Subcutaneous abdominal adipose tissue (tissue), 5 donors: Measurements from ENCODE around the gene MEG3.

Experiments used
- H3K27ac ChIP-seq: one replicate; pipeline ENCODE4 v1.7.0; 2013; ENCODE audit warnings: low read depth, mild to moderate bottlenecking, inconsistent platforms, low read length, moderate library complexity
- H3K27me3 ChIP-seq, 5 donors: one replicate each; pipeline ENCODE4 v1.7.0; 2013; ENCODE audit warnings: low read length in 5 of 5, inconsistent platforms in 1 of 5; ENCODE audit not compliant: control insufficient read depth in 5 of 5, insufficient read depth in 4 of 5
- H3K36me3 ChIP-seq, 5 donors: one replicate each; pipeline ENCODE4 v1.7.0; 2013; ENCODE audit warnings: low read length in 5 of 5; ENCODE audit not compliant: control insufficient read depth in 5 of 5, insufficient read depth in 5 of 5
- H3K4me1 ChIP-seq, 5 donors: one replicate each; pipeline ENCODE4 v1.7.0; 2013; ENCODE audit warnings: low read length in 5 of 5, mild to moderate bottlenecking in 3 of 5, moderate library complexity in 1 of 5; ENCODE audit not compliant: control insufficient read depth in 5 of 5, insufficient read depth in 5 of 5
- H3K4me3 ChIP-seq, 5 donors: one replicate each; pipeline ENCODE4 v1.7.0; 2013; ENCODE audit warnings: low read length in 5 of 5, low read depth in 1 of 5
- H3K9ac ChIP-seq, 5 donors: one replicate each; pipeline ENCODE4 v1.7.0; 2013; ENCODE audit warnings: low read length in 5 of 5, mild to moderate bottlenecking in 4 of 5, moderate library complexity in 3 of 5
- H3K9me3 ChIP-seq, 5 donors: one replicate each; pipeline ENCODE4 v1.7.0; 2013; ENCODE audit warnings: low read length in 5 of 5; ENCODE audit not compliant: control insufficient read depth in 5 of 5
- donor health status: healthy.
- donor health status: healthy.
- donor health status: healthy.
- donor health status: healthy.
- donor health status: healthy.

MEG3 gene

DNA sequence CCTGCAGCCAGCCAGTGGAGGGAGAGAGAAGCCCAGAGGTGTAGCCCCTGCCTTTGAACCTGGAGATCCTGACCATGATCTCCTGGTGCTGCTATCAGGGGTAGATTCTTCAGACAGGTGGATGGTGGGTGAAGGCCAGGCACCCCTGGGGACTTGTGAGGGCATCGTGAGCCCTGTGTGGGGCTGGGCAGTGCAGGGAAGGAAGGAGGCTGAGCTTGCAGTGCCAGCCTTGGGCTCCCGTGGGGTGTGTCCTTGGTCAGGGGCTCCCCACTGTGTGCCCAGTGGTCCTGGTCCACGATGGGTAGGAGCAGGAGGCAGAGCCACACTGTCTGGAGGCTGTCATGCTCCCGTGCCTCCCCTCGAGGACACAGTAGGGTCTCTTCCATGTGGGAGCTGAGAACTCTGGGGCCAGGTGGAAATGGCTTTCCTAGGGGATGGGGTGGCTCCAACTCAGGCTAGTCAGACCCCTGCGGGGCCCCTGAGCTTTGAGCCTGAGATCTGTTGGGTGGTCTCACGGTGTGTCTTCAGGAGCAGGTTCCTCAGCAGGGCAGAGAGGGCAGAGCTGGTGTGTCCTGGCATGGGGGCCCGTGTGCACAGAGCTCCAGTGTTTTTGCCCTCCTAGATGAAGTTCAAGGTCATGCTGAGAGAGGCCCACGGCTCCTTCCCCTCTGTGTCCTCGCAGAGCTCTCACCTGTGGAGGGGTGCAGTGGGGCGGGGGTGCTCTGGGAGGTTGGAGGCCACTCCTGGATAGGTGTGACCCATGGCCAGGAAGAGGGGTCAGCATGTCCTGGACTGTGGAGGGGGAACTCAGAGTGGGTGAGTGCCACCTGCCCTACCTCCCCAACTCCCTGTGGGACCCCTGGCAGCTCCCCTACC, 52.6 kb downstream of the MEG3 start:
- Histone ChIP-seq H3K9me3 (peaks cover 0 to 22% (median 6%) of the 10 kb centered on the region in 5 donors), H3K27ac (no peak overlapping the region), H3K4me3 (no peak overlapping the region), H3K9ac (no peak overlapping the region), H3K36me3 (peaks cover 0 to under 1% (median 0%) of the 10 kb centered on the region in 5 donors), H3K27me3 (peaks cover 0 to 24% (median 11%) of the 10 kb centered on the region in 5 donors), H3K4me1 (no peaks in the 10 kb centered on the region)

DNA sequence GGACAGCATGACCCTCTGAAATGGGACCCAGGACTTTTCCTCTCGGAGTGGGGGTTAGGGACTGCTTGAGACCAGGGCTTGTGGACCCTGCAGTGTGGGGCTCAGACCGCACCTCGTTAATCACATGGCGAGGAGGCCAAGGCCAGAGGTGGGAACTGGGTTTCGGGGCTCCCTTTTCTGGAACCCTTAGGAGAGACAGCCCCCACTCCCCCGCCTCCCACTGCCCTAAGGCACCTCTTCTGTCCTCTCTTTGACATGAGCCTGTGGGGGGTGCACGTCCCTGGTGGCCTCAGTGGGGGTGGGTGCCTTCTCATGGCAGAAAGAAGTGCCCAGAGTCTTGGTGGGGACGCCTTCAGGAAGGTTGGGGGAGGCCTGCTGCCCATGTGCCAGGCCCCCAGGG, 53.3 kb downstream of the MEG3 start:
- Histone ChIP-seq H3K9ac (no peak overlapping the region), H3K36me3 (peaks cover 0 to 2% (median 2%) of the 10 kb centered on the region in 5 donors), H3K27ac (no peak overlapping the region), H3K4me1 (no peaks in the 10 kb centered on the region), H3K9me3 (peaks cover 0 to 22% (median 6%) of the 10 kb centered on the region in 5 donors), H3K27me3 (peaks cover 0 to 22% (median 11%) of the 10 kb centered on the region in 5 donors), H3K4me3 (no peak overlapping the region)

DNA sequence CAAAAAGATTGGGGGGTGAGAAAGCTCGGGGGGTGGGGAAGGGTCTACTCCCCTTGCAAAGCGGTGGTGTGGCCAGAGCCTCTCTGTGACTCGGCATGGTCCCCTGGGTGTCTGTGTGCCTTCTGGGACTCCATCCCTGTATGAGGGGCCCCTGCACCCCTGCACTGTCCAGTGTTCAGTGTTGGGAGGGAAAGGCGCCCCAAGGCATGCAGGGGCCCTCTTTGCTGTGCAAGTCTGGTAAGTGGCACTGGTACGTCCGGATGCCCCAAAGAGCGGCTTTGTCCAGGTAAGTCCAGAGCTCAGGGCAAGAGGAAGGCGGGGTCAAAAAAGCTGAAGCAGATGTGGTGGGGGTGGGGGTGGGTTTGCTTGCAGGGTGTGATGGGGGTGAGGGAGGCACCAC, 53.9 kb downstream of the MEG3 start:
- H3K27me3 ChIP-seq = peaks cover 0 to 17% (median 10%) of the 10 kb centered on the region in 5 donors
- no peak overlapping the region for H3K27ac ChIP-seq
- no peak overlapping the region for H3K4me3 ChIP-seq
- no peak overlapping the region for H3K9ac ChIP-seq
- peaks cover 0 to 2% (median 2%) of the 10 kb centered on the region in 5 donors for H3K36me3 ChIP-seq
- peaks cover 0 to 22% (median 6%) of the 10 kb centered on the region in 5 donors for H3K9me3 ChIP-seq
- H3K4me1 ChIP-seq = no peaks in the 10 kb centered on the region

DNA sequence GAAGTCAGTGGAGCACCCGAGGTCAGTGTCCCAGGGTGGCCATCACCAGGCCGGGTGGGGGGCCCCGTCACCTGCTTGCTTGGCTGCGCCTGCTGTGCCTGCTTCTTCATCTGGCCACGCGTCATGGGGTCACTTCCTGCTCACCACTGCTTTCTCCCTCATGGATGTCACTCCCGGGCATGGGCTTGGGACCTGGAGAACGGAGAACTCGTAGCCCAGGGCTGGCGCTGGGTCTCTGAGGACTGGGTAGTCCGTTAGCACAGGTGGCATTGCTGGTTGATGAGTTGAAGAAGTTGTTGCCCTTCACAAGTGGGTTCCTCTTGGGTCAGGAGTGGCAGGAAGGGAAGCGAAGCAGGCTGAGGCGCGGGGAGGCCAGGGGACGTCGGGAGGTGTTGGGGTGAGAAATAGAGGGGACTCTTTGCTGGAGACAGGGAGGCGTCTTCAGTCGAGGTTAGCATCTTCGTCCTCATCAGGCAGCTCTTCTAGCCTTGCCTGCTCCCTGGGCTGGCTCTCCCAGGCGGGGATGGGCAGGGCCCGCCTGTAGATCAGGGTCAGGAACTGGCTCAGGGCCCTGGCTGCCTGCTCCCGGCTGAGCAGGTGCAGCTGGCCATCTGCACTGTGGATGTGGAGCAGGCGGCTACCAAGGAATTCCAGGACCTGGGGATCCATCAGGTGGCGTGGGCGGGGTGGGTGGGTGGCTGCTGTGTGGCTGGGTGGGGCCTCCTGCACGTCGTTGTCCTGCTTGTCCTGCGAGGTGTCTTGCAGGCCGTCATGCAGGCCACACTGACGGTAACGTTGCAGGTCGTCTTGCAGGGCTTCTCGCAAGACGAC, 54.6 kb downstream of the MEG3 start:
- Histone ChIP-seq H3K4me1 (no peaks in the 10 kb centered on the region), H3K4me3 (no peak overlapping the region), H3K36me3 (peaks cover 0 to 2% (median 2%) of the 10 kb centered on the region in 5 donors), H3K27me3 (peaks cover 0 to 15% (median 7%) of the 10 kb centered on the region in 5 donors), H3K9me3 (peaks cover 0 to 22% (median 6%) of the 10 kb centered on the region in 5 donors), H3K27ac (no peak overlapping the region), H3K9ac (no peak overlapping the region)

DNA sequence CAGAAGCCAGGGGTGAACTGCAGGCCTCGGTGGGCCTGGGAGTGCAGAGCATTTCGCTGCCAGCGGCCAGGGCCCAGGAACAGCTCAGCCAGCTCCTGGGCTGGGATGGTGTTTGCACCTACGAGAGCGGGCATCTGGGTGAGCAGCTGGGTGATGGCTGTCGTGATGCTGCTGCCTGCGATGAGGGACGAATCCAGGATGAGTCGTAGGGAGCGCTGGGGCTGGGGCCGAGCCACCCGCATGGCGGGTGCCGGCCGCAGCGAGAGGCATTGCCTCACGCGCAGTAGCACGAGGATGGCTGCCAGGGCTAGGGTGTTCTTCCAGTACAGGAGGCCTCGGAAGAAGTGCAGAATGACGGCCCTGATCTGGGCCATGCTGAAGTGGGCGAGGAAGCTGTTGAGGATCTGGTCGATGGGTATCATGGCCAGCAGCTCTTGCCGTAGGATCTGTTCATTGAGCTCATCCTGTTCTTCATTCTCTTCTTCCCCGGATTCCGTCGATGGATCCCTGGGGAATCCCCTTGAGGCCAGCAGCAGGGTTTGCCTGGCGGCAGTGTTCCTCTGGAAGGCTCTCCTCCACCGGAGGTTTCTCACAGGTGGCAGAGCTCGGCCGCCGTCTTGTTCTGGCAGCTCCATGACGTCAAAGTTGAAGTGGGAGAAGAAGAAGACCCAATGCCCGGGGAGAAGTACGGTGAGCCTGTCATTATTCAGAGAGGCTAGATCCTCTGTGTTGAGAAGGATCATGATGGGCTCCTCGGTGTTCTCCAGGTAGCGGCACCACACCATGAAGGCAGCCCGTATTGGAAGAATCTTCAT, 55.5 kb downstream of the MEG3 start:
- peaks cover 0 to 15% (median 4%) of the 10 kb centered on the region in 5 donors for H3K27me3 ChIP-seq
- no peak overlapping the region for H3K27ac ChIP-seq
- peaks cover 0 to 22% (median 6%) of the 10 kb centered on the region in 5 donors for H3K9me3 ChIP-seq
- H3K36me3 ChIP-seq = peaks cover 0 to 2% (median 2%) of the 10 kb centered on the region in 5 donors
- H3K4me3 ChIP-seq = no peak overlapping the region
- no peak overlapping the region for H3K9ac ChIP-seq
- no peaks in the 10 kb centered on the region for H3K4me1 ChIP-seq

DNA sequence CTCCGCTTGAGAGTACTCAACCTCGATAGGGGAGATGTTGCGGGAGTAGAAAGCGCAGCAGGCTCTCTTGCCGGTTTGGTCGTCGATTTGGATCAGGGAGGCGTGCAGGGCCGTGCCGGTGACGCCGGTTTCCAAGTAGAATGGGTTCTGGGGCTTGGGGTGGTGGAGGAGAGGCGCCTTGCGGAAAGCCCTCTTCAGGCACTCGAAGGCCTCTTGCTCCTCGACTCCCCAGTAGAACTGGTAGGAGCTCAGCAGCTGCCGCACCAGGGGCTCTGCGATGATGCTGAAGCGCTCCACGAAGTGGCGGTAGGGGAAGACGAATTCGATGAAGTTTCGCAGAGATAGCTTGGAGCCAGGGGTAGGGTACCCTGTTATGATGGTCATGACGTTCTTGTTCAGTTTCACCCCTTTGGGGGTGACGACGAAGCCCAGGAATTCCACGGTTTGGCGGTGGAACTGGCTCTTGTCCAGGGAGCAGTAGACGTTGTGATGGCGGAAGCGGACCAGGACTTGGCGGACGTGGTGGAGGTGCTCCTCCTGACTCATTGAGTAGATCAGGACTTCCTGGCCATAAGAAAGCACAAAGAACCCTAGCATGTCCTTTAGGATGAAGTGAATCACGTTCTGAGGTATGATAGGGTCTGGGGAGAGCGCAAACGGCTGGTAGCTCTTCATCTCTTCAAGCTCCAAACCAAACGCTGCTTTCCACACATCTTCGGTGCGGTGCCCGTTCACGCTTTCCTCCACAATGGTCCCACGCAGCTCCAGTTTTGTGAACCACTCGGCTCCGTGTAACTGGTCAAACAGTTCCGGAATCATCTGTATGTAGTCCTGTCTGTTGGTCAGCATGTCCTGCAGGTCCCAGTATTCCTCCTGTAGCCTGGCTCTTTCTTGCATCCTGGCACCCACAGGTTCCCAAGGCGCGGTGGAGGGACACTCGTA, 56.4 kb downstream of the MEG3 start:
- no peak overlapping the region for H3K4me3 ChIP-seq
- no peaks in the 10 kb centered on the region for H3K4me1 ChIP-seq
- H3K9ac ChIP-seq = no peak overlapping the region
- peaks cover 0 to 22% (median 6%) of the 10 kb centered on the region in 5 donors for H3K9me3 ChIP-seq
- H3K27me3 ChIP-seq = peaks cover 0 to 15% (median 4%) of the 10 kb centered on the region in 5 donors
- no peak overlapping the region for H3K27ac ChIP-seq
- peaks cover 0 to 2% (median 2%) of the 10 kb centered on the region in 5 donors for H3K36me3 ChIP-seq

DNA sequence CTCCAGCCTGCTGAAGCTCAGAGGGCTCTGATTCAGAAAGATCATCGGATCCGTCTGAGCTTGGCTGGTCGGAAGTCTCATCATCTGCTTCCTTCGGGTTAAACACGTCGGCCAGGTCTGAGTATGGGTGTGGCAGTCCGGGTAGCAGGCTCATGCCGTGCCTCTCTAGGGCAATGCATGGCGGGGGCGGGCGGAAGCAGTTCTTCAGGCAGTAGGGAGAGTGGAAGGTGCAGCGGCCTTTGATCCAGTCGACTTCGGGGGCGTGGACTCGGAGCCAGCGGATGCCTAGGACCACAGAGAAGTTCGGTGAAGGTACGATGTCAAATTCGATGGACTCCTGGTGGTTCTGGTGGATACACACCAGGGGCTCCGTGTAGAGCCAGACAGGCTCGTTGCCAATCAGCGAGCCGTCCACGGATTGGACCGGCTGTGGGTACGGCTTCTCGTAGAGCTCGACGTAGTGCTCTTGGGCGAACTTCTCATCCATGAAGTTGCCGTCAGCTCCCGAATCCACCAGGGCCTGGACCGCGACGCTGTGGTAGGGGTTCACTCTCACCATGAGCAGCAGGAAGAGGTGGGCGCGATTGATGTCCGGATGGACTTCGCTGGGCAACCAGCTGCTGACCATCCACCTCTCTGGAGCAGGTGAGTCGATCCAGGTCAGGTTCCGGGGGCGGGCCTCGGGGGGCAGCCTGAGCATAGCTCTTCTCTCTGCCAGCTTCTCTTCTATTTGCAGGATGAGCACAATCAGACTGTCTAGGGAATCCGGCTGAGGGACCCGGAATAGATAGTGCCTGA, 57.3 kb downstream of the MEG3 start:
- H3K36me3 ChIP-seq = peaks cover 0 to 2% (median 2%) of the 10 kb centered on the region in 5 donors
- H3K9me3 ChIP-seq = peaks cover 0 to 22% (median 6%) of the 10 kb centered on the region in 5 donors
- H3K9ac ChIP-seq = no peak overlapping the region
- peaks cover 0 to 11% (median 3%) of the 10 kb centered on the region in 5 donors for H3K27me3 ChIP-seq
- H3K27ac ChIP-seq = no peak overlapping the region
- H3K4me1 ChIP-seq = no peaks in the 10 kb centered on the region
- no peak overlapping the region for H3K4me3 ChIP-seq

DNA sequence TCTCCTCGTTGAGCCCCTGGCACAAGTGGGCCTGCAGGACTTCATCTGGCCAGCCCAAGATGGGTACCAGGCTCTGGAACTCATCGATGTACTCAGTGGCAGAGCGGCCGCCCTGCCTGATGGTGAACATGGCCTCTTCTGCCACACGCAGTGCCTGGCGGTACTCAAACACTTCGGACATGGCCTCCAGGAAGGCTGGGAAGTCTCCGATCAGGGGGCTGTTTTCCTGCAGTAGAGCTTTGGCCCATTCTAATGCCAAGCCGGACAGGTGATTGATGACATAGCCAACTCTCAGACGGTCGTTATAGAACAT, 57.8 kb downstream of the MEG3 start:
- Histone ChIP-seq H3K36me3 (peaks cover 0 to 2% (median 2%) of the 10 kb centered on the region in 5 donors), H3K4me1 (no peaks in the 10 kb centered on the region), H3K4me3 (no peak overlapping the region), H3K9ac (no peak overlapping the region), H3K27me3 (peaks cover 0 to 11% (median 0%) of the 10 kb centered on the region in 5 donors), H3K9me3 (peaks cover 0 to 22% (median 6%) of the 10 kb centered on the region in 5 donors), H3K27ac (no peak overlapping the region)
